Measurements from ENCODE around the gene FBLN1.
"Not testable (repeated sequence)": the region's sequence is repeated elsewhere in the genome, so short reads cannot be mapped to it uniquely, and the experiment has no call there.

FBLN1 gene

GRCh38 chr22:45502215-45503049 is at the start of gene FBLN1:
Gene FBLN1, plus strand, starts transcription at chr22:45502883. Its CDS starts 103 bp downstream, at chr22:45502986.
- DNase-seq, result no peak

- DNase-seq, result no peak
Observed at GRCh38 chr22:45453764-45454163, 48.9 kb upstream of the FBLN1 start.

GRCh38 chr22:45454275-45454674 is 48.4 kb upstream of the FBLN1 start:
- no peak for DNase-seq

GRCh38 chr22:45455212-45455611 is 47.5 kb upstream of the FBLN1 start:
- no peak for DNase-seq

- DNase-seq, result no peak
Observed at GRCh38 chr22:45455621-45456020, 47.1 kb upstream of the FBLN1 start.

- DNase-seq, result no peak
Observed at GRCh38 chr22:45456811-45457210, 45.9 kb upstream of the FBLN1 start.

GRCh38 chr22:45458532-45458931 is 44.2 kb upstream of the FBLN1 start:
- DNase-seq, result no peak

- no peak for DNase-seq
Observed at GRCh38 chr22:45459235-45459634, 43.4 kb upstream of the FBLN1 start.

- no peak for DNase-seq
Observed at GRCh38 chr22:45460288-45461109, 42.2 kb upstream of the FBLN1 start.

GRCh38 chr22:45462034-45462655 is 40.5 kb upstream of the FBLN1 start:
- no peak for DNase-seq

- DNase-seq, result not testable (repeated sequence)
Observed at GRCh38 chr22:45463691-45464090, 39.0 kb upstream of the FBLN1 start.

- no peak for DNase-seq
Observed at GRCh38 chr22:45465633-45466032, 37.0 kb upstream of the FBLN1 start.

GRCh38 chr22:45468872-45469271 is 33.8 kb upstream of the FBLN1 start:
- DNase-seq, result no peak

- peak in 1 of 2 experiments; percentile 43 for DNase-seq
Observed at GRCh38 chr22:45469281-45470073, 33.2 kb upstream of the FBLN1 start.

- no peak for DNase-seq
Observed at GRCh38 chr22:45470871-45471270, 31.8 kb upstream of the FBLN1 start.

- DNase-seq, result no peak
Observed at GRCh38 chr22:45472426-45472825, 30.3 kb upstream of the FBLN1 start.

- DNase-seq, result no peak
Observed at GRCh38 chr22:45473626-45474237, 29.0 kb upstream of the FBLN1 start.

- no peak for DNase-seq
Observed at GRCh38 chr22:45475063-45475747, 27.5 kb upstream of the FBLN1 start.

- DNase-seq, result no peak
Observed at GRCh38 chr22:45475851-45476514, 26.7 kb upstream of the FBLN1 start.

- no peak for DNase-seq
Observed at GRCh38 chr22:45476814-45477213, 25.9 kb upstream of the FBLN1 start.
